ENCODE results near the gene SPATA2L.
"Not testable (repeated sequence)": the region's sequence is repeated elsewhere in the genome, so short reads cannot be mapped to it uniquely, and the experiment has no call there.

SPATA2L gene

GRCh38 chr16:89689142-89689541 lies 12.4 kb downstream of the SPATA2L start:
- DNase-seq: no peak

- DNase-seq: no peak
Measured at GRCh38 chr16:89688395-89688794, 13.1 kb downstream of the SPATA2L start.

GRCh38 chr16:89687092-89687940 lies 14.2 kb downstream of the SPATA2L start:
- DNase-seq: no peak

- DNase-seq: peak; percentile 91
Measured at GRCh38 chr16:89686520-89687091, 14.9 kb downstream of the SPATA2L start, which contains the start of gene CDK10. Gene CDK10 (plus strand): TSS chr16:89686689. CDS start chr16:89686711, 22 bp downstream.

- DNase-seq: no peak
Measured at GRCh38 chr16:89685916-89686315, 15.6 kb downstream of the SPATA2L start.

- no peak for DNase-seq
Measured at GRCh38 chr16:89678258-89678657, 23.2 kb downstream of the SPATA2L start.

- no peak for DNase-seq
Measured at GRCh38 chr16:89672177-89672941, 29.1 kb downstream of the SPATA2L start.

GRCh38 chr16:89671565-89671964 lies 29.9 kb downstream of the SPATA2L start:
- DNase-seq: not testable (repeated sequence)

- no peak for DNase-seq
Measured at GRCh38 chr16:89670496-89671431, 30.7 kb downstream of the SPATA2L start.

GRCh38 chr16:89669755-89670154 lies 31.8 kb downstream of the SPATA2L start:
- DNase-seq: no peak

GRCh38 chr16:89668790-89669158 lies 32.7 kb downstream of the SPATA2L start:
- no peak for DNase-seq

- no peak for DNase-seq
Measured at GRCh38 chr16:89667633-89668032, 33.9 kb downstream of the SPATA2L start.

- DNase-seq: not testable (repeated sequence)
Measured at GRCh38 chr16:89667000-89667399, 34.5 kb downstream of the SPATA2L start.

- DNase-seq: not testable (repeated sequence)
Measured at GRCh38 chr16:89664238-89664637, 37.3 kb downstream of the SPATA2L start.

GRCh38 chr16:89661215-89661614 lies 40.3 kb downstream of the SPATA2L start:
- no peak for DNase-seq

- no peak for DNase-seq
Measured at GRCh38 chr16:89660146-89660545, 41.4 kb downstream of the SPATA2L start.

- DNase-seq: no peak
Measured at GRCh38 chr16:89658221-89658879, 43.2 kb downstream of the SPATA2L start.

- DNase-seq: peak; percentile 88
Measured at GRCh38 chr16:89657442-89658220, 43.9 kb downstream of the SPATA2L start, which contains the start of the genes CHMP1A and SPATA33. Gene CHMP1A (minus strand): TSS chr16:89657708. CDS start chr16:89657588, 120 bp downstream. Gene SPATA33 (plus strand): TSS chr16:89657836. CDS start chr16:89657912, 76 bp downstream.

GRCh38 chr16:89656435-89657121 lies 44.9 kb downstream of the SPATA2L start:
- DNase-seq: no peak

- DNase-seq: no peak
Measured at GRCh38 chr16:89655062-89655643, 46.4 kb downstream of the SPATA2L start.

Data from effector CD8-positive, alpha-beta T cell (primary cell).